Upper lobe of left lung (tissue), 6 donors: ENCODE measurements around the gene IDH3B. TPM values are rescaled to one million over a fixed set of nuclear protein-coding genes. Genes with fewer than 3 reads are reported as not detected.
"Not testable (repeated sequence)": the region's sequence is repeated elsewhere in the genome, so short reads cannot be mapped to it uniquely, and the experiment has no call there.

Experiments
- ATAC-seq, 2 donors: fragments of 200-7000 bp; cut with Tn5 transposase; one replicate each; pipeline ENCODE4 v1.9.1; 2022; ENCODE audit warnings: mild to moderate bottlenecking in 2 of 2, moderate library complexity in 2 of 2; ENCODE audit not compliant: low FRiP score in 2 of 2
- DNase-seq, 2 donors: peaks; one replicate each; pipeline ENCODE4 v3.0.0-alpha.2; 2019 to 2020
- H3K27ac ChIP-seq, 4 donors: fragments of 200-600 bp; sonication (generic); one replicate each; pipeline ENCODE4 v1.5.1; 2016 to 2019
- H3K27me3 ChIP-seq, 4 donors: fragments of 200-600 bp; sonication (generic); one replicate each; pipeline ENCODE4 v1.5.1; 2017 to 2019
- H3K36me3 ChIP-seq, 4 donors: fragments of 200-600 bp; sonication (generic); one replicate each; pipeline ENCODE4 v1.5.1; 2016 to 2019
- H3K4me1 ChIP-seq, 4 donors: fragments of 200-600 bp; sonication (generic); one replicate each; pipeline ENCODE4 v1.5.1; 2018 to 2019
- H3K4me3 ChIP-seq, 4 donors: fragments of 200-600 bp; sonication (generic); one replicate each; pipeline ENCODE4 v1.5.1; 2017 to 2019; ENCODE audit warnings: mild to moderate bottlenecking in 2 of 4, moderate library complexity in 1 of 4
- H3K9me3 ChIP-seq, 4 donors: fragments of 200-600 bp; sonication (generic); one replicate each; pipeline ENCODE4 v1.5.1; 2018 to 2019
- EP300 ChIP-seq, 4 donors: sonication (generic); formaldehyde crosslinking; IDR thresholded peaks; one replicate each; pipeline ENCODE4 v1.5.1; 2017; ENCODE audit warnings: antibody characterized with exemption in 4 of 4, control low read depth in 2 of 4
- POLR2A ChIP-seq, 4 donors: fragments of 450-650 bp; IDR thresholded peaks; one replicate each; pipeline ENCODE4 v1.5.1; 2016 to 2017; ENCODE audit warnings: antibody characterized with exemption in 4 of 4, mild to moderate bottlenecking in 2 of 4
- POLR2AphosphoS5 ChIP-seq, 2 donors: sonication (generic); formaldehyde crosslinking; IDR thresholded peaks; one replicate each; pipeline ENCODE4 v1.5.1; 2017; ENCODE audit warnings: antibody characterized with exemption in 2 of 2
- WGBS, 2 donors: methylation state at CpG; one replicate each; pipeline ENCODE4 v1.1.5; 2017 to 2018; 5-methylcytosine and 5-hydroxymethylcytosine counted together
- total RNA-seq, 6 donors: library from RNA; depleted of rRNA in 4 of 6; stranded (reverse); fragments of >200 nt in 4 of 6; gene quantifications; one replicate each; pipeline versions ENCODE4 v1.1.0 to v1.2.1, GENCODE V29; 2016 to 2021
- TF ChIP-seq, protein P1 (sequence below), 6 experiments: fragments of 450-650 bp in 4 of 6; fragments of 200-600 bp in 2 of 6; sonication (generic) in 2 of 6; IDR thresholded peaks; one replicate each; pipeline ENCODE4 v1.5.1; 2016 to 2019; ENCODE audit warnings: antibody characterized with exemption in 6 of 6
- donor health status: DM: no; HTN: no; CAD: no; lungs with moderate emphysema.
- donor health status: DM: no; HTN: yes; CAD: no; lungs with severe emphysema.

IDH3B gene
- total RNA-seq, 6 donors from 2014 or later, result 64.7 to 108 (median 75.0) TPM

DNA sequence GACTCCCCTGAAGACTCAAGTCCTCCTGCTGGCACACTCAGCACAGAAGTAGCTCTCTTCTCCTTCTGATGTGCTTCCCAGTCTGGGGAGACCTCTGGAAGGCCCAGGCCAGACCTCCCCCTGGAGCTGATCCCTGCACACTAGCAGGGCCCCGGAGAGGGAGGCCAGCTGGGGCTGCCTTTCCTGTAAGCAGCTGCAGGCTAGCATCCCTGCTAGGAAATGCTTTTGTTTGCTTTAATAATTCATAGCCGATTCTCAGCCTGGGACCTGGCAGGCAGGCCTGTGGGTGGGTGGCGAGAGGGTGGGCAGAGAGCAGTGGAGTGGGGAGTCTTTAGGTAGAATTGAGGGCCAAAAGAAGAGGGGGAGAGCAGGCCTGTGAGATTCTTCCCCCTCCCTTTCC, 33.8 kb upstream of the IDH3B start:
- Histone ChIP-seq H3K9me3 (no peaks in the 10 kb centered on the region), H3K4me1 (peaks cover 6 to 15% (median 13%) of the 10 kb centered on the region in 4 donors), H3K27ac (no peak overlapping the region), H3K27me3 (peaks cover 0 to 14% (median 4%) of the 10 kb centered on the region in 4 donors), H3K4me3 (no peak overlapping the region), H3K36me3 (no peaks in the 10 kb centered on the region)
- ATAC-seq (no peak), DNase-seq (peak in 1 of 2 donors; percentile 16)
- 61% methylated on average over 2 to 3 of the region's 3 CpGs for WGBS, 2 donors
- TF ChIP-seq EP300 (IDR thresholded peaks at IDR 0.05), result no peak
- TF ChIP-seq POLR2A (IDR thresholded peaks at IDR 0.05), result no peak
- TF ChIP-seq, protein P1, sequence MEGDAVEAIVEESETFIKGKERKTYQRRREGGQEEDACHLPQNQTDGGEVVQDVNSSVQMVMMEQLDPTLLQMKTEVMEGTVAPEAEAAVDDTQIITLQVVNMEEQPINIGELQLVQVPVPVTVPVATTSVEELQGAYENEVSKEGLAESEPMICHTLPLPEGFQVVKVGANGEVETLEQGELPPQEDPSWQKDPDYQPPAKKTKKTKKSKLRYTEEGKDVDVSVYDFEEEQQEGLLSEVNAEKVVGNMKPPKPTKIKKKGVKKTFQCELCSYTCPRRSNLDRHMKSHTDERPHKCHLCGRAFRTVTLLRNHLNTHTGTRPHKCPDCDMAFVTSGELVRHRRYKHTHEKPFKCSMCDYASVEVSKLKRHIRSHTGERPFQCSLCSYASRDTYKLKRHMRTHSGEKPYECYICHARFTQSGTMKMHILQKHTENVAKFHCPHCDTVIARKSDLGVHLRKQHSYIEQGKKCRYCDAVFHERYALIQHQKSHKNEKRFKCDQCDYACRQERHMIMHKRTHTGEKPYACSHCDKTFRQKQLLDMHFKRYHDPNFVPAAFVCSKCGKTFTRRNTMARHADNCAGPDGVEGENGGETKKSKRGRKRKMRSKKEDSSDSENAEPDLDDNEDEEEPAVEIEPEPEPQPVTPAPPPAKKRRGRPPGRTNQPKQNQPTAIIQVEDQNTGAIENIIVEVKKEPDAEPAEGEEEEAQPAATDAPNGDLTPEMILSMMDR (IDR thresholded peaks at IDR 0.05), result no peak
- no peak for TF ChIP-seq POLR2AphosphoS5 (IDR thresholded peaks at IDR 0.05)

DNA sequence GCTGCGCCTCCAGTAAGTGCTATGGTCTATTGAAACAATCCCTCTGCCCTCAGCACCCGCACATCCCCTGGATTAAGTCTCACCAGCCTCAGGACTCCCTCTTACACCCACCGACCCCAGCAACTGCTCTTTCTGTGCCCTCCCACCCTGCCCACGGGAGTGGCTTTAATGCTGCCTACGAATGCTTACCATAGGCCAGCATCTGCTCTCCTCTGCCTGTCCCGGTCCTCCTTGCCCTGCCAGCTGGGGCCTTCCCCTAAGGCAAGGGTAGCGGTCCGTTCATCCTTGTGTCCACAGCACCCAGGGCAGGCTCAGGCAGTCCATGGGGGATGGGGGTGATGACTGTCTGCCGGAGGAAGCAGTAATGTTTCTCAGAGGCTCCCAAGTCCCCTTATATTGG, 32.6 kb upstream of the IDH3B start:
- no peak for TF ChIP-seq POLR2A (IDR thresholded peaks at IDR 0.05)
- TF ChIP-seq, protein P1 (IDR thresholded peaks at IDR 0.05), result no peak
- TF ChIP-seq EP300 (IDR thresholded peaks at IDR 0.05), result no peak
- TF ChIP-seq POLR2AphosphoS5 (IDR thresholded peaks at IDR 0.05), result no peak
- ATAC-seq (no peak), DNase-seq (peak in 1 of 2 donors; percentile 8)
- H3K4me3 ChIP-seq, result no peak overlapping the region
- WGBS, 2 donors, result 88 to 91% methylated on average over 8 to 9 of the region's 9 CpGs
- H3K27ac ChIP-seq, result no peak overlapping the region
- no peaks in the 10 kb centered on the region for H3K36me3 ChIP-seq
- H3K9me3 ChIP-seq, result no peaks in the 10 kb centered on the region
- peaks cover 0 to 14% (median 4%) of the 10 kb centered on the region in 4 donors for H3K27me3 ChIP-seq
- H3K4me1 ChIP-seq, result peaks cover 6 to 22% (median 16%) of the 10 kb centered on the region in 4 donors

DNA sequence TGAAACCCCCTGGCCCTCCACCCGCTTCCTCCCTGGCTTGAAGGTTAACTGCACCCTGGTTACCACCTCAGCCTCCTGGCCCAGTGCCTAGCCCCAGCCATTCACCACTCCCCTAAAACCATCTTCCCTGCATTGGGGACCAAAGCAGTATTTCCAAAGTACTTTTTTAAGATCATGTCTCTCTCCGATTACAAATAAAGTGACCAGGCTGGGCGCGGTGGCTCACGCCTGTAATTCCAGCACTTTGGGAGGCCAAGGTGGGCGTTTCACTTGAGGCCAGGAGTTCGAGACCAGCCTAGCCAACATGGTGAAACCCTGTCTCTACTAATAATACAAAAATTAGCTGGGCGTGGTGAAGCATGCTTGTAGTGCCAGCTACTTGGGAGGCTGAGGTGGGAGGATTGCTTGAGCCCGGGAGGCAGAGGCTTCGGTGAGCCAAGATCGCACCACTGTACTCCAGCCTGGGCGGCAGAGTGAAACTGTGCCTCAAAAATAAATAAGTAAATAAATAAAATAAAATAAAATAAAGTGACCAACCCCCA, 32.0 kb upstream of the IDH3B start:
- peaks cover 0 to 14% (median 4%) of the 10 kb centered on the region in 4 donors for H3K27me3 ChIP-seq

DNA sequence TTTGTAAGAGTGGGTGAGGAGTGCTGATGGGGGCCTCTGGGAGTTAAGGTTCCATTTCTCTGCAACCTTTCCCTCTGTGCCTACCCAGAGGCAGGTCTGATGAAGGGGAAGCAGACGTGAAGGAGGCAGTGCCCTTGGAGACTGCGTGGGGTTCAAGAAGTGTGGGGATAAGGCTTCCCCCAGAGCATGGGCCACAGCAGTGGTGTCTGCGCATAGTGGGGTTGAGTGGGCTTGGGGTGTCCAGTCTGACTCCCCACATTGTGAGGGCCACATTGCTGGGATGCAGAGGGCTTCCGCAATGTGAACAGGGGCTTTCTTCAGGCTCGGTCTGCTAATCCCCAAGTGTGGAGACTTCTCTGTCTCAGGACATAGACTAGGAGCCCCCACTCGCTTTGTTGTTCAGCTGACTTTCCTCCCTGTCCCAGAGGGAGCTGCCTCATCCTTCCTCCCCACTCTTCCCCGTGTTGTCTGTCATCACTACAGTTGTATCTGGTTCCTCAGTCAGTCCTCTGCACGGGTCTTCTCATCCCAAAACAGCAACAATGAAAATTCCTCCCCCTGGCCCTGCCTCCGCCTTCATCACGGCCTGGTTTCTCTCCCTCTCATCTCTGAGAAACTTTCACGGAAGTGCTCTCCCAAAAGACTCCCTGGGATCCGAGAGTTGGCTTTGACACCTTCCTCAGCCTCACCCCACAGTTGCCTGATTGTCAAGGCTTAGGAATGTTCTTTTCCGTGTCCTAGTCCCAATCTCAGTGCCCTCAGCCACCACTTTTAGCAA, 31.4 kb upstream of the IDH3B start:
- peaks cover 0 to 14% (median 4%) of the 10 kb centered on the region in 4 donors for H3K27me3 ChIP-seq
- ATAC-seq (no peak), DNase-seq (no peak)
- H3K4me1 ChIP-seq, result peaks cover 6 to 22% (median 16%) of the 10 kb centered on the region in 4 donors
- H3K36me3 ChIP-seq, result no peaks in the 10 kb centered on the region
- H3K9me3 ChIP-seq, result no peaks in the 10 kb centered on the region
- WGBS, 2 donors, result 83 to 88% methylated on average over 13 of the region's 13 CpGs
- no peak for TF ChIP-seq EP300 (IDR thresholded peaks at IDR 0.05)
- TF ChIP-seq, protein P1 (IDR thresholded peaks at IDR 0.05), result no peak
- no peak for TF ChIP-seq POLR2AphosphoS5 (IDR thresholded peaks at IDR 0.05)
- no peak for TF ChIP-seq POLR2A (IDR thresholded peaks at IDR 0.05)
- no peak overlapping the region for H3K4me3 ChIP-seq
- H3K27ac ChIP-seq, result no peak overlapping the region

More for the DNA sequence above, 32.0 kb upstream of the IDH3B start:
- H3K27ac ChIP-seq, H3K4me3 ChIP-seq, DNase-seq, H3K9me3 ChIP-seq, ATAC-seq, H3K36me3 ChIP-seq: not testable (repeated sequence)
- 96 to 97% methylated on average over 12 of the region's 12 CpGs for WGBS, 2 donors
- H3K4me1 ChIP-seq, result peaks cover 6 to 22% (median 16%) of the 10 kb centered on the region in 4 donors

DNA sequence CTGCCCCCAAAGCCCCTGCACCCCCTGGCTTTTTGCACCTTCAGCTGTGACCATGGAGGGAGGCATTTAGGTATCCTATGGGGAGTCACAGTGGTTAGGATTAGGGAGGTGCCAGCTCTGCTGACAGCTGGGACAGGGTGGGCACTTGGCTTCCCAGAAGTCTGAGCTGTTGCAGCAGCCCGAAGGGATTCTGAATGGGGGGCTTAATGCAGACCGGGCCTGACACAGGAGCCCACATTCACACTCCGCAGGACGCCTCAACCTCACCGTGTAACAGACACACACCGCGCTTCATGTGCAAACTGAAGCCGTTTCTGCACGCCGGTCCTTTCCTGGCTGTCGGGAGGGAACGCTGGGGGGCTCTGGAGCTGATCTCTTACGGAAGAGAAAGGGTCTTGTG, 30.5 kb upstream of the IDH3B start:
- WGBS, 2 donors, result 55 to 63% methylated on average over 12 to 13 of the region's 13 CpGs
- H3K27ac ChIP-seq, result no peak overlapping the region
- no peaks in the 10 kb centered on the region for H3K36me3 ChIP-seq
- peaks cover 0 to 14% (median 4%) of the 10 kb centered on the region in 4 donors for H3K27me3 ChIP-seq
- no peaks in the 10 kb centered on the region for H3K9me3 ChIP-seq
- TF ChIP-seq, protein P1 (IDR thresholded peaks at IDR 0.05), result no peak
- TF ChIP-seq POLR2AphosphoS5 (IDR thresholded peaks at IDR 0.05), result no peak
- no peak for TF ChIP-seq EP300 (IDR thresholded peaks at IDR 0.05)
- TF ChIP-seq POLR2A (IDR thresholded peaks at IDR 0.05), result no peak
- DNase-seq (no peak), ATAC-seq (no peak)
- H3K4me1 ChIP-seq, result peaks cover 6 to 22% (median 16%) of the 10 kb centered on the region in 4 donors
- H3K4me3 ChIP-seq, result no peak overlapping the region
